Testis (tissue), 3 donors: Measurements from ENCODE around the gene NUP133. TPM values are rescaled to one million over a fixed set of nuclear protein-coding genes. Genes with fewer than 3 reads are reported as not detected.

Experiments
- DNase-seq: peaks from one replicate; pipeline ENCODE4 v3.0.0-alpha.2; 2019
- H3K27ac ChIP-seq, 2 donors: fragments of 200-600 bp; sonication (generic); one replicate each; pipeline ENCODE4 v1.5.1; 2019
- H3K27me3 ChIP-seq: fragments of 200-600 bp; sonication (generic); one replicate; pipeline ENCODE4 v1.5.1; 2019
- H3K36me3 ChIP-seq: fragments of 200-600 bp; sonication (generic); one replicate; pipeline ENCODE4 v1.5.1; 2017; ENCODE audit warnings: low read depth; ENCODE audit errors: missing control alignments
- H3K4me1 ChIP-seq: fragments of 200-600 bp; sonication (generic); one replicate; pipeline ENCODE4 v1.5.1; 2019
- H3K4me3 ChIP-seq, 2 donors: fragments of 200-600 bp; sonication (generic); one replicate each; pipeline ENCODE4 v1.5.1; 2017 to 2019
- H3K9me3 ChIP-seq: fragments of 200-600 bp; sonication (generic); one replicate; pipeline ENCODE4 v1.5.1; 2017
- POLR2A ChIP-seq: fragments of 450-650 bp; IDR thresholded peaks from one replicate; pipeline ENCODE4 v1.6.1; 2017; ENCODE audit warnings: antibody characterized with exemption, mild to moderate bottlenecking, moderate library complexity
- WGBS, 2 donors: methylation state at CpG; one replicate each; pipeline ENCODE4 v1.1.5; 2018; 5-methylcytosine and 5-hydroxymethylcytosine counted together
- intact Hi-C: fragments of 100-400 bp; cut with DNase I; formaldehyde crosslinking; loops from one replicate; pipeline ENCODE4 v1.15.1; 2023; ENCODE audit warnings: low total_unique reads
- polyA plus RNA-seq: library from polyadenylated mRNA; stranded (reverse); fragments of 350-450 nt; fragmentation: Illumina TruSeq; extraction: RNeasy Lipid Tissue Mini Kit (QIAGEN cat#74804); gene quantifications from one replicate; pipeline ENCODE4 v1.2.3, GENCODE V29; 2014; ENCODE audit warnings: low read depth, low replicate concordance; ENCODE audit not compliant: insufficient read depth
- small RNA-seq, 2 donors: library from RNA; depleted of rRNA; stranded (forward); fragments of <200 nt; gene quantifications; one replicate each; pipeline ENCODE3, GENCODE V24; 2016
- total RNA-seq, 2 donors: library from RNA; depleted of rRNA; stranded (reverse); fragments of >200 nt; gene quantifications; one replicate each; pipeline ENCODE4 v1.2.3, GENCODE V29; 2016
- TF ChIP-seq, protein P1 (sequence below), 3 experiments: fragments of 450-650 bp in 2 of 3; fragments of 200-600 bp in 1 of 3; sonication (generic) in 1 of 3; IDR thresholded peaks; one replicate each; pipeline ENCODE4 v1.5.1; 2016 to 2019; ENCODE audit warnings: antibody characterized with exemption in 3 of 3, mild to moderate bottlenecking in 2 of 3, moderate library complexity in 1 of 3

Gene NUP133
- total and polyA plus RNA-seq, 3 donors from 2014 or later, result 26.5 to 60.9 (median 46.5) TPM

DNA sequence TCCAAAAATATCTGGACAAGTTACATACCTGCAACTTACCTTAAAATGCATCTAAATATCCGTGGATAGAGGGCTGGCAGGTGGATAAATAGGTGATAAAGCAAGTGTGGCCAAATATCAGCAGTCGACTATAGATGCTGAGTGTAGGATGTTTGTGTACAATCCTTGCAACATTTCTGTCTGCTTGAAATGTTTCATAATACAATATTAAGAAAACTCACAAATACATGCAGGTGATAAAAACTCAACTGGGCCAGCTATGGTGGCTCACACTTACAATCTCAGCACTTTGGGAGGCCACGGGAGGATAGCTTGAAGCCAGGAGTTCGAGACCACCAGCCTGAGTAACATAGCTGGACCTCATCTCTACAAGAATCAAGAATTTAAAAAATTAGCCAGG lies 115.2 kb downstream of the NUP133 start:
- intact Hi-C loops, result no loop called here
- H3K4me3 ChIP-seq, result no peak overlapping the region
- 79 to 83% methylated on average over 4 of the region's 4 CpGs for WGBS, 2 donors

More for the DNA sequence above, 115.2 kb downstream of the NUP133 start:
- H3K36me3 ChIP-seq, result no peaks in the 10 kb centered on the region
- H3K27me3 ChIP-seq, result no peaks in the 10 kb centered on the region
- H3K27ac ChIP-seq, result no peak overlapping the region
- DNase-seq, result no peak
- no peaks in the 10 kb centered on the region for H3K9me3 ChIP-seq
- TF ChIP-seq, protein P1, sequence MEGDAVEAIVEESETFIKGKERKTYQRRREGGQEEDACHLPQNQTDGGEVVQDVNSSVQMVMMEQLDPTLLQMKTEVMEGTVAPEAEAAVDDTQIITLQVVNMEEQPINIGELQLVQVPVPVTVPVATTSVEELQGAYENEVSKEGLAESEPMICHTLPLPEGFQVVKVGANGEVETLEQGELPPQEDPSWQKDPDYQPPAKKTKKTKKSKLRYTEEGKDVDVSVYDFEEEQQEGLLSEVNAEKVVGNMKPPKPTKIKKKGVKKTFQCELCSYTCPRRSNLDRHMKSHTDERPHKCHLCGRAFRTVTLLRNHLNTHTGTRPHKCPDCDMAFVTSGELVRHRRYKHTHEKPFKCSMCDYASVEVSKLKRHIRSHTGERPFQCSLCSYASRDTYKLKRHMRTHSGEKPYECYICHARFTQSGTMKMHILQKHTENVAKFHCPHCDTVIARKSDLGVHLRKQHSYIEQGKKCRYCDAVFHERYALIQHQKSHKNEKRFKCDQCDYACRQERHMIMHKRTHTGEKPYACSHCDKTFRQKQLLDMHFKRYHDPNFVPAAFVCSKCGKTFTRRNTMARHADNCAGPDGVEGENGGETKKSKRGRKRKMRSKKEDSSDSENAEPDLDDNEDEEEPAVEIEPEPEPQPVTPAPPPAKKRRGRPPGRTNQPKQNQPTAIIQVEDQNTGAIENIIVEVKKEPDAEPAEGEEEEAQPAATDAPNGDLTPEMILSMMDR (IDR thresholded peaks at IDR 0.05), result no peak
- TF ChIP-seq POLR2A, result no peak
- H3K4me1 ChIP-seq, result no peaks in the 10 kb centered on the region

Small RNA genes lying within 50 kb of the gene (small RNA-seq; reads per million reads assigned to genes)
- 0 reads per million in 2 donors for gene RN7SKP276
- gene RNA5SP78, result 0 reads per million in 2 donors
- gene RNU4-21P, result 0 reads per million in 2 donors

Other genes starting within 250 kb of the NUP133 start
- gene RAB4A, start 237.2 kb downstream of the NUP133 start, total RNA-seq, result 10 to 100 TPM; 27.2 to 30.2 TPM
- 55.1 TPM for gene RAB4A, start 237.2 kb downstream of the NUP133 start, polyA plus RNA-seq
- gene CCSAP, start 165.3 kb downstream of the NUP133 start, total RNA-seq, result 1 to 10 TPM; 3.7 to 4.1 TPM
- gene CCSAP, start 165.3 kb downstream of the NUP133 start, polyA plus RNA-seq, result 3.2 TPM
- 1 to 10 TPM in 1 of 2 donors, under 1 TPM in 1; 0.94 to 1.2 TPM for gene ACTA1, start 74.2 kb downstream of the NUP133 start, total RNA-seq
- 136 TPM for gene ACTA1, start 74.2 kb downstream of the NUP133 start, polyA plus RNA-seq
- gene ABCB10, start 50.4 kb upstream of the NUP133 start, total RNA-seq, result 10 to 100 TPM in 1 of 2 donors, 1 to 10 TPM in 1; 9.8 to 12.1 TPM
- gene ABCB10, start 50.4 kb upstream of the NUP133 start, polyA plus RNA-seq, result 4.9 TPM
- 10 to 100 TPM; 18.4 to 24.6 TPM for gene TAF5L, start 117.8 kb upstream of the NUP133 start, total RNA-seq
- 12.8 TPM for gene TAF5L, start 117.8 kb upstream of the NUP133 start, polyA plus RNA-seq
- 10 to 100 TPM; 18.7 to 18.8 TPM for gene URB2, start 117.9 kb upstream of the NUP133 start, total RNA-seq
- gene URB2, start 117.9 kb upstream of the NUP133 start, polyA plus RNA-seq, result 15.9 TPM